A549 (cell line): ENCODE measurements around the gene OR2J3. TPM values are rescaled to one million over a fixed set of nuclear protein-coding genes. Genes with fewer than 3 reads are reported as not detected.
"Not testable (repeated sequence)": the region's sequence is repeated elsewhere in the genome, so short reads cannot be mapped to it uniquely, and the experiment has no call there.

Source experiments
- ATAC-seq, 2 experiments: fragments of 200-7000 bp in 1 of 2; fragments of >200 bp in 1 of 2; cut with Nextera tagmentation in 1 of 2; cut with Tn5 transposase in 1 of 2; 3 replicates each; pipeline versions ENCODE4 v1.8.0 to v1.9.1; 2018 to 2020; ENCODE audit warnings: mild to moderate bottlenecking in 1 of 2, moderate library complexity in 1 of 2
- CTCF ChIA-PET: fragments of 300-600 bp; sonication (Branson Sonifier 250); formaldehyde crosslinking; extraction: SDS; loops from one replicate; lab custom pipeline; 2021; ENCODE audit warnings: antibody characterized with exemption, inconsistent platforms; lab: Yijun Ruan, JAX
- POLR2A ChIA-PET: fragments of 350-600 bp; formaldehyde crosslinking; extraction: SDS; loops from one replicate; lab custom pipeline; 2021; ENCODE audit warnings: antibody characterized with exemption, inconsistent platforms; lab: Yijun Ruan, JAX
- DNase-seq, 2 experiments: peaks; one replicate each; pipeline versions ENCODE4 v3.0.0 to v3.0.0-alpha.2; 2011 to 2016; ENCODE audit warnings: low read depth in 1 of 2, low spot score in 1 of 2
- FAIRE-seq: peaks from 2 replicates; lab custom pipeline; 2011; peaks lifted over from hg19 to GRCh38; lab: Jason Lieb, UNC
- H3K27ac ChIP-seq, 2 experiments: fragments of >200 bp; sonication (Bioruptor Twin); formaldehyde crosslinking; 3 replicates each; pipeline ENCODE4 v1.5.1; 2016 to 2017
- H3K4me1 ChIP-seq: fragments of >200 bp; sonication (Bioruptor Twin); formaldehyde crosslinking; 3 replicates; pipeline ENCODE4 v1.6.1; 2016
- H3K4me2 ChIP-seq: fragments of >200 bp; sonication (Bioruptor Twin); formaldehyde crosslinking; 3 replicates; pipeline ENCODE4 v1.6.1; 2016
- H3K4me3 ChIP-seq: fragments of >200 bp; sonication (Bioruptor Twin); formaldehyde crosslinking; 3 replicates; pipeline ENCODE4 v1.5.1; 2016
- H3K9me3 ChIP-seq: fragments of >200 bp; sonication (Bioruptor Twin); formaldehyde crosslinking; 3 replicates; pipeline ENCODE4 v1.6.1; 2016
- BHLHE40 ChIP-seq: IDR thresholded peaks from 2 replicates; pipeline ENCODE4 v1.6.1; 2012; ENCODE audit warnings: low read depth, low read length, inconsistent platforms
- CBX2 ChIP-seq: fragments of 200-600 bp; sonication (generic); IDR thresholded peaks from 2 replicates; pipeline ENCODE4 v1.6.1; 2016; ENCODE audit warnings: low read depth, mild to moderate bottlenecking, borderline replicate concordance
- CHD2 ChIP-seq: fragments of 150-350 bp; IDR thresholded peaks from 2 replicates; pipeline ENCODE4 v1.6.1; 2014; ENCODE audit warnings: low read length; ENCODE audit not compliant: partially characterized antibody
- CHD4 ChIP-seq: fragments of 200-600 bp; sonication (generic); IDR thresholded peaks from 2 replicates; pipeline ENCODE4 v1.6.1; 2016; ENCODE audit warnings: antibody characterized with exemption, mild to moderate bottlenecking, borderline replicate concordance
- CTCF ChIP-seq: fragments of >200 bp; sonication (Bioruptor Twin); formaldehyde crosslinking; IDR thresholded peaks from 3 replicates; pipeline ENCODE4 v1.5.1; 2016
- EP300 ChIP-seq, 2 experiments: fragments of >200 bp; sonication (Bioruptor Twin); formaldehyde crosslinking; IDR thresholded peaks; 2 replicates in 1 of 2; 3 replicates in 1 of 2; pipeline ENCODE4 v1.6.1; 2016 to 2017
- ESRRA ChIP-seq: fragments of 150-350 bp; IDR thresholded peaks from 2 replicates; pipeline ENCODE4 v1.6.1; 2014; ENCODE audit warnings: mild to moderate bottlenecking, low read length, borderline replicate concordance
- FOXS1 ChIP-seq: fragments of 250-450 bp; sonication (Bioruptor Pico); IDR thresholded peaks from 2 replicates; pipeline ENCODE4 v1.5.0; 2020; ENCODE audit warnings: mild to moderate bottlenecking, moderate library complexity
- HOXA7 ChIP-seq: fragments of 250-450 bp; sonication (Bioruptor Pico); IDR thresholded peaks from 2 replicates; pipeline ENCODE4 v1.5.0; 2020; ENCODE audit warnings: mild to moderate bottlenecking, moderate library complexity
- HOXB13 ChIP-seq: fragments of 250-450 bp; sonication (Bioruptor Pico); IDR thresholded peaks from 2 replicates; pipeline ENCODE4 v1.5.0; 2020; ENCODE audit warnings: low read depth, mild to moderate bottlenecking, moderate library complexity
- HOXB5 ChIP-seq: fragments of 250-450 bp; sonication (Bioruptor Pico); IDR thresholded peaks from 2 replicates; pipeline ENCODE4 v1.5.0; 2020; ENCODE audit warnings: mild to moderate bottlenecking, moderate library complexity
- JUNB ChIP-seq: fragments of >200 bp; sonication (Bioruptor Twin); formaldehyde crosslinking; IDR thresholded peaks from 2 replicates; pipeline ENCODE4 v1.6.1; 2016
- MAFK ChIP-seq: fragments of 450-650 bp; IDR thresholded peaks from 2 replicates; pipeline ENCODE4 v1.6.1; 2014; ENCODE audit not compliant: partially characterized antibody
- MYC ChIP-seq: IDR thresholded peaks from 2 replicates; pipeline ENCODE4 v1.6.1; 2012; ENCODE audit warnings: mild to moderate bottlenecking, inconsistent platforms, low read length, improper control_type of control experiment, borderline replicate concordance
- NPAS2 ChIP-seq: fragments of 250-450 bp; sonication (Bioruptor Pico); IDR thresholded peaks from 2 replicates; pipeline ENCODE4 v1.8.0; 2022; ENCODE audit warnings: mild to moderate bottlenecking, moderate library complexity, borderline replicate concordance
- NR3C1 ChIP-seq: fragments of >200 bp; sonication (Bioruptor Twin); formaldehyde crosslinking; IDR thresholded peaks from 3 replicates; pipeline ENCODE4 v1.6.1; 2017
- POLR2AphosphoS2 ChIP-seq: conservative IDR thresholded peaks from 2 replicates; pipeline ENCODE4 v1.6.1; 2012; ENCODE audit warnings: low read length, improper control_type of control experiment, inconsistent platforms
- RAD21 ChIP-seq, 2 experiments: fragments of >200 bp in 1 of 2; sonication (Bioruptor Twin) in 1 of 2; formaldehyde crosslinking in 1 of 2; IDR thresholded peaks in 1 of 2; conservative IDR thresholded peaks in 1 of 2; 2 replicates in 1 of 2; 3 replicates in 1 of 2; pipeline ENCODE4 v1.6.1; 2012 to 2018; ENCODE audit warnings: inconsistent platforms in 1 of 2
- RARB ChIP-seq: fragments of 250-450 bp; sonication (Bioruptor Pico); IDR thresholded peaks from 2 replicates; pipeline ENCODE4 v1.8.0; 2021; ENCODE audit warnings: mild to moderate bottlenecking, moderate library complexity
- SMC3 ChIP-seq: fragments of >200 bp; sonication (Bioruptor Twin); formaldehyde crosslinking; IDR thresholded peaks from 3 replicates; pipeline ENCODE4 v1.6.1; 2018; ENCODE audit warnings: inconsistent platforms
- SREBF2 ChIP-seq: fragments of 450-650 bp; IDR thresholded peaks from 2 replicates; pipeline ENCODE4 v1.6.1; 2014; ENCODE audit warnings: mild to moderate bottlenecking, moderate library complexity
- ZC3H11A ChIP-seq: fragments of 450-650 bp; IDR thresholded peaks from 2 replicates; pipeline ENCODE4 v1.6.1; 2014; ENCODE audit warnings: antibody characterized with exemption, mild to moderate bottlenecking
- ZSCAN20 ChIP-seq: fragments of 250-450 bp; sonication (Bioruptor Pico); IDR thresholded peaks from 2 replicates; pipeline ENCODE4 v1.8.0; 2022; ENCODE audit warnings: mild to moderate bottlenecking, moderate library complexity
- WGBS: methylation state at CpG from one replicate; pipeline ENCODE4 v1.1.6; 2017; ENCODE audit errors: missing lambda C conversion rate; 5-methylcytosine and 5-hydroxymethylcytosine counted together
- polyA plus RNA-seq, 4 experiments: library from polyadenylated mRNA; depleted of rRNA in 3 of 4; stranded (reverse); fragments of >200 nt; fragmentation: RNase III in 1 of 4; extraction: RNeasy Plus Mini Kit Qiagen cat#74134 plus additional on column Dnase treatment in 1 of 4; gene quantifications; 2 replicates in 3 of 4; 3 replicates in 1 of 4; pipeline ENCODE4 v1.2.3, GENCODE V29; 2011 to 2017
- TF ChIP-seq, protein P1 (sequence below): fragments of >200 bp; sonication (Bioruptor Twin); formaldehyde crosslinking; IDR thresholded peaks from 2 replicates; pipeline ENCODE4 v1.6.1; 2016
- TF ChIP-seq, protein P2 (sequence below): fragments of 250-450 bp; sonication (Bioruptor Pico); IDR thresholded peaks from 2 replicates; pipeline ENCODE4 v1.5.0; 2021; ENCODE audit warnings: mild to moderate bottlenecking, moderate library complexity, borderline replicate concordance

OR2J3 gene
- polyA plus RNA-seq, 2 of the 4 experiments (the other 2 are of a cell fraction): not detected

DNA sequence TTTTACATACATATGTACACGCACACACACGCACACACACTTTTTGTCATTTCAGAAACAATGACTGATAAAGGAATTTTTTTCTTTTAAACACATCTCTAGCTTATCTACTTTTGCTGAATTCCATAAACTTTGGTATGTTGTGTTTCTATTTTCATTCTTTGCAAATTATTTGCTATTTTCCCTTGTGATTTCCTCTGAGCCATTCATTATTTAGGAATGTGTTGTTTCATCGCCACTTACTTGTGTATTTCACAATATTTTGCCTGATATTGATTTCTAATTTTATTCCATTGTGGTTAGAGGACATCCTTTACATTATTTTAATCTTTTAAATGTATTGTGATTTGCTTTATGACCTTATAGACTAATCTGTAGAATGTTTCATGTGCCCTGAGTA, 39.2 kb downstream of the OR2J3 start:
- CTCF ChIA-PET: no interaction called here
- no peak for DNase-seq

GRCh38 chr6:29149444-29149843, 41.6 kb downstream of the OR2J3 start:
- FAIRE-seq, CTCF ChIA-PET, H3K9me3 ChIP-seq, H3K4me3 ChIP-seq, ATAC-seq, POLR2A ChIA-PET, H3K27ac ChIP-seq, DNase-seq, H3K4me2 ChIP-seq, H3K4me1 ChIP-seq: not testable (repeated sequence)
- WGBS: 0% methylated on average over 3 of the region's 3 CpGs

More for the DNA sequence above, 39.2 kb downstream of the OR2J3 start:
- TF ChIP-seq MAFK (no peak), NPAS2 (CRISPR knock-in tag) (no peak), RARB (CRISPR knock-in tag) (no peak), HOXB5 (CRISPR knock-in tag) (no peak), CHD2 (no peak), MYC (no peak), FOXS1 (CRISPR knock-in tag) (no peak), ZSCAN20 (CRISPR knock-in tag) (no peak), EP300 (IDR thresholded peaks at IDR 0.05) (no peak), NR3C1 (no peak), HOXB13 (CRISPR knock-in tag) (no peak), RAD21 (conservative IDR thresholded peaks at IDR 0.05 in 1 of 2, IDR thresholded peaks at IDR 0.05 in 1 of 2) (no peak), JUNB (no peak), CBX2 (no peak), HOXA7 (no peak)
- TF ChIP-seq, protein P1, sequence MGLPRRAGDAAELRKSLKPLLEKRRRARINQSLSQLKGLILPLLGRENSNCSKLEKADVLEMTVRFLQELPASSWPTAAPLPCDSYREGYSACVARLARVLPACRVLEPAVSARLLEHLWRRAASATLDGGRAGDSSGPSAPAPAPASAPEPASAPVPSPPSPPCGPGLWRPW: no peak
- TF ChIP-seq, protein P2, sequence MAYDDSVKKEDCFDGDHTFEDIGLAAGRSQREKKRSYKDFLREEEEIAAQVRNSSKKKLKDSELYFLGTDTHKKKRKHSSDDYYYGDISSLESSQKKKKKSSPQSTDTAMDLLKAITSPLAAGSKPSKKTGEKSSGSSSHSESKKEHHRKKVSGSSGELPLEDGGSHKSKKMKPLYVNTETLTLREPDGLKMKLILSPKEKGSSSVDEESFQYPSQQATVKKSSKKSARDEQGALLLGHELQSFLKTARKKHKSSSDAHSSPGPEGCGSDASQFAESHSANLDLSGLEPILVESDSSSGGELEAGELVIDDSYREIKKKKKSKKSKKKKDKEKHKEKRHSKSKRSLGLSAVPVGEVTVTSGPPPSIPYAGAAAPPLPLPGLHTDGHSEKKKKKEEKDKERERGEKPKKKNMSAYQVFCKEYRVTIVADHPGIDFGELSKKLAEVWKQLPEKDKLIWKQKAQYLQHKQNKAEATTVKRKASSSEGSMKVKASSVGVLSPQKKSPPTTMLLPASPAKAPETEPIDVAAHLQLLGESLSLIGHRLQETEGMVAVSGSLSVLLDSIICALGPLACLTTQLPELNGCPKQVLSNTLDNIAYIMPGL (CRISPR knock-in tag): no peak
- TF ChIP-seq, all 56 proteins: peak for 0
- no peak overlapping the region for H3K27ac ChIP-seq
- no peak for ATAC-seq
- H3K4me2 ChIP-seq: no peak overlapping the region
- H3K9me3 ChIP-seq: no peaks in the 10 kb centered on the region
- FAIRE-seq: no peak
- no peaks in the 10 kb centered on the region for H3K4me1 ChIP-seq
- H3K4me3 ChIP-seq: no peak overlapping the region
- WGBS: 62% methylated on average over 3 of the region's 3 CpGs
- POLR2A ChIA-PET: no interaction called here

DNA sequence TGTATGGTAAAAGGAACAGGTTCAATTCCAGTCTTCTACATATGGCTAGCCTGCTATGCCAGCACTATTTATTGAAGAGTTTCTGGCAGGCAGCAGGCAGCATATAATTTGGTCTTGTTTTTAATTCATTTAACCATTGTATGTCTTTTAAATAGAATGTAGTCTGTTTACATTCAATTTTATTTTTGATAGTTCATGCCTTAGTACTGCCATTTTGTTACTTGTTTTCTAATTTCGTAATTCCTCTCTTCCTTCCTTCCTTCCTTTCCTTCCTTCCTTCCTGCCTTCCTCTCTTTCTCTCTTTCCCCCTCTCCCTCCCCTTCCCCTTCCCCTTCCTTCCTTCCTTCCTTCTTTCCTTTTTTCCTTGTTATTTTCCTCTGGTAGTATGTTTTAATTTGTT, 45.2 kb downstream of the OR2J3 start:
- H3K27ac ChIP-seq: no peak overlapping the region
- no peak for FAIRE-seq
- TF ChIP-seq POLR2AphosphoS2: no peak
- TF ChIP-seq, protein P1: no peak
- no peak for TF ChIP-seq NR3C1
- TF ChIP-seq RAD21 (conservative IDR thresholded peaks at IDR 0.05 in 1 of 2, IDR thresholded peaks at IDR 0.05 in 1 of 2): no peak
- TF ChIP-seq SREBF2: no peak
- no peak for TF ChIP-seq CHD2
- TF ChIP-seq CTCF: no peak
- no peak for TF ChIP-seq ZC3H11A
- no peak for TF ChIP-seq SMC3
- no peak for TF ChIP-seq CHD4
- no peak for TF ChIP-seq HOXB5 (CRISPR knock-in tag)
- TF ChIP-seq HOXB13 (CRISPR knock-in tag): no peak
- TF ChIP-seq FOXS1 (CRISPR knock-in tag): no peak
- TF ChIP-seq BHLHE40: no peak
- no peak for TF ChIP-seq ESRRA
- TF ChIP-seq, all 56 proteins: peak for 0
- POLR2A ChIA-PET: no interaction called here
- no peak for ATAC-seq
- 0% methylated on average over 1 of the region's 1 CpG for WGBS
- DNase-seq: no peak
- CTCF ChIA-PET: no interaction called here
- Histone ChIP-seq H3K9me3 (no peaks in the 10 kb centered on the region), H3K4me3 (no peak overlapping the region), H3K4me2 (no peak overlapping the region), H3K4me1 (no peaks in the 10 kb centered on the region)

GRCh38 chr6:29155182-29155581, 47.3 kb downstream of the OR2J3 start:
- H3K27ac ChIP-seq, POLR2A ChIA-PET, H3K9me3 ChIP-seq, CTCF ChIA-PET, DNase-seq, H3K4me2 ChIP-seq, ATAC-seq, H3K4me3 ChIP-seq, FAIRE-seq, H3K4me1 ChIP-seq: not testable (repeated sequence)
- WGBS: 0% methylated on average over 1 of the region's 1 CpG

GRCh38 chr6:29159922-29160321, 52.1 kb downstream of the OR2J3 start:
- H3K4me2 ChIP-seq, ATAC-seq, H3K4me3 ChIP-seq, H3K9me3 ChIP-seq, POLR2A ChIA-PET, H3K27ac ChIP-seq, FAIRE-seq, DNase-seq, H3K4me1 ChIP-seq, CTCF ChIA-PET: not testable (repeated sequence)
- WGBS: 80% methylated on average over 7 of the region's 29 CpGs
